IMR-90 (cell line): ENCODE measurements around the gene CASS4. TPM values are rescaled to one million over a fixed set of nuclear protein-coding genes. Genes with fewer than 3 reads are reported as not detected.

Experiments
- ATAC-seq: fragments of 200-7000 bp; cut with Tn5 transposase; 2 replicates; pipeline ENCODE4 v1.9.1; 2020; ENCODE audit warnings: low read depth, mild to moderate bottlenecking, moderate library complexity
- BruUV-seq: library from RNA; stranded (reverse); fragments of 400-500 nt; replicated peaks from 2 replicates; lab custom pipeline; 2021; lab: Mats Ljungman, UMichigan
- CTCF ChIA-PET: fragments of 300-600 bp; formaldehyde crosslinking; extraction: SDS; loops from one replicate; lab custom pipeline; 2021; ENCODE audit warnings: antibody characterized with exemption; lab: Yijun Ruan, JAX
- POLR2A ChIA-PET: fragments of 300-600 bp; sonication (Branson Sonifier 250); formaldehyde crosslinking; loops from one replicate; lab custom pipeline; 2022; ENCODE audit warnings: antibody characterized with exemption; ENCODE audit not compliant: unreplicated experiment; lab: Charles Lee
- DNase-seq: peaks from one replicate; pipeline ENCODE4 v3.0.0; 2013
- H2AFZ ChIP-seq: replicated peaks from 2 replicates; pipeline ENCODE3; 2013; ENCODE audit warnings: low read length, mild to moderate bottlenecking; ENCODE audit not compliant: poor library complexity
- H2AK5ac ChIP-seq: 2 replicates; pipeline ENCODE4 v1.6.1; 2013; ENCODE audit warnings: low read depth, low read length, inconsistent platforms
- H2AK9ac ChIP-seq: replicated peaks from 2 replicates; pipeline ENCODE3; 2013; ENCODE audit warnings: mild to moderate bottlenecking, low read depth, low read length, moderate library complexity; ENCODE audit not compliant: poor library complexity
- H2BK120ac ChIP-seq: 2 replicates; pipeline ENCODE4 v1.6.1; 2013; ENCODE audit warnings: low read depth, low read length, inconsistent platforms
- H2BK15ac ChIP-seq: 3 replicates; pipeline ENCODE4 v1.6.1; 2013; ENCODE audit warnings: low read depth, low read length, inconsistent platforms
- H2BK20ac ChIP-seq: 2 replicates; pipeline ENCODE4 v1.6.1; 2013; ENCODE audit warnings: low read depth, mild to moderate bottlenecking, inconsistent platforms, low read length, moderate library complexity
- H2BK5ac ChIP-seq: 2 replicates; pipeline ENCODE4 v1.6.1; 2013; ENCODE audit warnings: mild to moderate bottlenecking, low read depth, low read length, inconsistent platforms; ENCODE audit not compliant: poor library complexity, severe bottlenecking
- H3K14ac ChIP-seq: replicated peaks from 2 replicates; pipeline ENCODE4 v1.6.1; 2013; ENCODE audit warnings: low read depth, low read length, inconsistent platforms
- H3K18ac ChIP-seq: 2 replicates; pipeline ENCODE4 v1.6.1; 2013; ENCODE audit warnings: low read depth, low read length, control low read depth
- H3K23ac ChIP-seq: 2 replicates; pipeline ENCODE4 v1.6.1; 2013; ENCODE audit warnings: low read depth, low read length, inconsistent platforms
- H3K27ac ChIP-seq: 2 replicates; pipeline ENCODE4 v1.5.1; 2013; ENCODE audit warnings: mild to moderate bottlenecking, control low read depth, low read length; ENCODE audit not compliant: insufficient read depth
- H3K27me3 ChIP-seq: 2 replicates; pipeline ENCODE4 v1.6.1; 2013; ENCODE audit warnings: low read length; ENCODE audit not compliant: control insufficient read depth, insufficient read depth
- H3K36me3 ChIP-seq: 2 replicates; pipeline ENCODE4 v1.6.1; 2013; ENCODE audit warnings: low read length, mixed read lengths; ENCODE audit not compliant: control insufficient read depth, insufficient read depth
- H3K4ac ChIP-seq: 2 replicates; pipeline ENCODE4 v1.6.1; 2013; ENCODE audit warnings: low read depth, low read length, inconsistent platforms
- H3K4me1 ChIP-seq: 2 replicates; pipeline ENCODE4 v1.6.1; 2013; ENCODE audit warnings: low read length, mixed read lengths; ENCODE audit not compliant: control insufficient read depth, insufficient read depth
- H3K4me2 ChIP-seq: 2 replicates; pipeline ENCODE4 v1.6.1; 2013; ENCODE audit warnings: low read depth, mild to moderate bottlenecking, control low read depth, low read length, moderate library complexity
- H3K4me3 ChIP-seq: 2 replicates; pipeline ENCODE4 v1.5.1; 2013; ENCODE audit warnings: low read depth, mild to moderate bottlenecking, control low read depth, low read length, moderate library complexity; ENCODE audit not compliant: insufficient read depth
- H3K56ac ChIP-seq: 2 replicates; pipeline ENCODE4 v1.6.1; 2013; ENCODE audit warnings: low read length, inconsistent platforms; ENCODE audit not compliant: insufficient read depth; ENCODE audit errors: extremely low read depth
- H3K79me1 ChIP-seq, 2 experiments: 2 replicates each; pipeline ENCODE4 v1.6.1; 2013; ENCODE audit warnings: low read length in 2 of 2, inconsistent platforms in 1 of 2, low read depth in 1 of 2
- H3K9ac ChIP-seq: 2 replicates; pipeline ENCODE4 v1.6.1; 2013; ENCODE audit warnings: low read depth, low read length, control low read depth
- H3K9me1 ChIP-seq: 2 replicates; pipeline ENCODE4 v1.6.1; 2013; ENCODE audit warnings: low read length, inconsistent platforms; ENCODE audit not compliant: insufficient read depth
- H3K9me3 ChIP-seq: 2 replicates; pipeline ENCODE4 v1.6.1; 2013; ENCODE audit warnings: low read length; ENCODE audit not compliant: control insufficient read depth, insufficient read depth
- H4K20me1 ChIP-seq: 2 replicates; pipeline ENCODE4 v1.6.1; 2013; ENCODE audit warnings: low read length, inconsistent platforms; ENCODE audit not compliant: insufficient read depth
- H4K5ac ChIP-seq: 2 replicates; pipeline ENCODE4 v1.6.1; 2013; ENCODE audit warnings: mild to moderate bottlenecking, low read depth, low read length, control low read depth
- H4K8ac ChIP-seq, 2 experiments: 2 replicates each; pipeline ENCODE4 v1.6.1; 2013; ENCODE audit warnings: low read depth in 2 of 2, low read length in 2 of 2, control low read depth in 1 of 2, inconsistent platforms in 1 of 2
- H4K91ac ChIP-seq: 2 replicates; pipeline ENCODE4 v1.6.1; 2013; ENCODE audit warnings: low read depth, low read length, inconsistent platforms; ENCODE audit not compliant: insufficient read depth
- BHLHE40 ChIP-seq: fragments of 150-350 bp; IDR thresholded peaks from 2 replicates; pipeline ENCODE4 v1.6.1; 2016; ENCODE audit warnings: mild to moderate bottlenecking, low read depth, low read length
- CEBPB ChIP-seq: IDR thresholded peaks from 2 replicates; pipeline ENCODE4 v1.6.1; 2012; ENCODE audit warnings: low read depth, low read length, improper control_type of control experiment
- CHD1 ChIP-seq: IDR thresholded peaks from 2 replicates; pipeline ENCODE4 v1.6.1; 2012; ENCODE audit warnings: low read depth, low read length, improper control_type of control experiment
- FOS ChIP-seq: fragments of 150-350 bp; IDR thresholded peaks from 2 replicates; pipeline ENCODE4 v1.6.1; 2016; ENCODE audit warnings: low read depth, low read length
- MAFK ChIP-seq: IDR thresholded peaks from 2 replicates; pipeline ENCODE4 v1.6.1; 2012; ENCODE audit warnings: low read depth, low read length, improper control_type of control experiment
- MAZ ChIP-seq: IDR thresholded peaks from 2 replicates; pipeline ENCODE4 v1.6.1; 2012; ENCODE audit warnings: low read depth, mild to moderate bottlenecking, low read length, improper control_type of control experiment, moderate library complexity, borderline replicate concordance
- MXI1 ChIP-seq: IDR thresholded peaks from 2 replicates; pipeline ENCODE4 v1.6.1; 2012; ENCODE audit warnings: low read depth, mild to moderate bottlenecking, low read length, moderate library complexity, borderline replicate concordance
- NFE2L2 ChIP-seq: fragments of 150-350 bp; IDR thresholded peaks from 2 replicates; pipeline ENCODE4 v1.6.1; 2016; ENCODE audit warnings: low read depth, mild to moderate bottlenecking, low read length
- POLR2A ChIP-seq: IDR thresholded peaks from 2 replicates; pipeline ENCODE4 v1.6.1; 2012; ENCODE audit warnings: mild to moderate bottlenecking, low read depth, low read length
- RAD21 ChIP-seq: IDR thresholded peaks from 2 replicates; pipeline ENCODE4 v1.6.1; 2012; ENCODE audit warnings: low read length, improper control_type of control experiment
- RCOR1 ChIP-seq: IDR thresholded peaks from 2 replicates; pipeline ENCODE4 v1.6.1; 2012; ENCODE audit warnings: mild to moderate bottlenecking, low read length, improper control_type of control experiment; ENCODE audit not compliant: insufficient replicate concordance
- RFX5 ChIP-seq: IDR thresholded peaks from 2 replicates; pipeline ENCODE4 v1.8.0; 2012; ENCODE audit warnings: low read depth, mild to moderate bottlenecking, low read length, moderate library complexity
- SMC3 ChIP-seq: fragments of 150-350 bp; IDR thresholded peaks from 2 replicates; pipeline ENCODE4 v1.6.1; 2016; ENCODE audit warnings: low read depth, mild to moderate bottlenecking, antibody characterized with exemption, low read length, moderate library complexity
- WGBS, 2 experiments: methylation state at CpG; one replicate each; pipeline versions ENCODE4 v1.1.5 to v1.1.7; 2013; ENCODE audit warnings: missing lambda C conversion rate in 2 of 2; ENCODE audit not compliant: insufficient read length in 1 of 2; ENCODE audit errors: extremely low coverage in 2 of 2; 5-methylcytosine and 5-hydroxymethylcytosine counted together
- dilution Hi-C: fragments of 300-500 bp; cut with HindIII; formaldehyde crosslinking; loops from one replicate; pipeline ENCODE4 v1.14.3; 2018; ENCODE audit warnings: low sequenced_read_pairs; ENCODE audit not compliant: unreplicated experiment
- in situ Hi-C: fragments of 300-500 bp; cut with MboI; formaldehyde crosslinking; loops from 3 replicates; pipeline ENCODE4 v1.14.3; 2019; ENCODE audit warnings: low sequenced_read_pairs, inconsistent platforms, mixed read lengths
- intact Hi-C: fragments of 100-400 bp; cut with micrococcal nuclease; formaldehyde crosslinking; loops from 2 replicates; pipeline ENCODE4 v1.10.0; 2022
- polyA plus RNA-seq, 3 experiments: library from polyadenylated mRNA; depleted of rRNA; stranded (reverse); fragments of >200 nt; gene quantifications; 2 replicates each; pipeline ENCODE4 v1.2.3, GENCODE V29; 2012; ENCODE audit warnings: low replicate concordance in 1 of 3
- total RNA-seq: library from RNA; depleted of rRNA; stranded (reverse); fragments of >200 nt; gene quantifications from 2 replicates; pipeline ENCODE4 v1.2.3, GENCODE V29; 2012
- TF ChIP-seq, protein P1 (sequence below): fragments of 150-350 bp; IDR thresholded peaks from 2 replicates; pipeline ENCODE4 v1.6.1; 2017; ENCODE audit warnings: mild to moderate bottlenecking, antibody characterized with exemption, low read length, low read depth
- TF ChIP-seq, protein P2 (sequence below): conservative IDR thresholded peaks from 2 replicates; pipeline ENCODE4 v1.5.1; 2012; ENCODE audit warnings: mild to moderate bottlenecking, low read depth, low read length, improper control_type of control experiment
- TF ChIP-seq, protein P3 (sequence below): fragments of 150-350 bp; IDR thresholded peaks from 2 replicates; pipeline ENCODE4 v1.6.1; 2016; ENCODE audit warnings: low read depth, mild to moderate bottlenecking, low read length, moderate library complexity, borderline replicate concordance

Gene CASS4
- total and polyA plus RNA-seq, 2 of the 4 experiments (the other 2 are of a cell fraction): 25.8 to 26.5 TPM

DNA sequence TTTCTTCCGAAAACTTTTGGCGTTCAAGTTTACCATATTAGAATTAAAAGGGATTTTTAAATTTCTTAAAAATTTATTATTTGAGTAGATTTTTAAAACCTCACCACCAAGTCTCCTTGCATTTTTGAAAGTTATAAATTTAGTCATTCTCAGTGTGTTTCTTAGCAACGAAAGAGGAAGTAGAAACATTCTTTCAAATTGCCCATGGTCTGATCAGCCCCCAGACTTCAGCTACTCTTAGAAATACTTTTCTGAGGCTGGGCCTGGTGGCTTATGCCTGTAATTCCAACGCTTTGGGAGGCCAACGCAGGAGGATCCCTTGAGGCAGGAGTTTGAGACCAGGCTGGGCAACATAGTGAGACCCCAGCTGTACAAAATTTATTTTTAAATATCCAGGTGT lies 41.3 kb downstream of the CASS4 start:
- H3K9ac ChIP-seq: no peak overlapping the region
- TF ChIP-seq BHLHE40: no peak
- TF ChIP-seq, protein P1, sequence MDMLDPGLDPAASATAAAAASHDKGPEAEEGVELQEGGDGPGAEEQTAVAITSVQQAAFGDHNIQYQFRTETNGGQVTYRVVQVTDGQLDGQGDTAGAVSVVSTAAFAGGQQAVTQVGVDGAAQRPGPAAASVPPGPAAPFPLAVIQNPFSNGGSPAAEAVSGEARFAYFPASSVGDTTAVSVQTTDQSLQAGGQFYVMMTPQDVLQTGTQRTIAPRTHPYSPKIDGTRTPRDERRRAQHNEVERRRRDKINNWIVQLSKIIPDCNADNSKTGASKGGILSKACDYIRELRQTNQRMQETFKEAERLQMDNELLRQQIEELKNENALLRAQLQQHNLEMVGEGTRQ: no peak
- TF ChIP-seq FOS: no peak
- TF ChIP-seq POLR2A: no peak
- TF ChIP-seq RFX5: no peak
- no peak for TF ChIP-seq CHD1
- TF ChIP-seq, protein P2, sequence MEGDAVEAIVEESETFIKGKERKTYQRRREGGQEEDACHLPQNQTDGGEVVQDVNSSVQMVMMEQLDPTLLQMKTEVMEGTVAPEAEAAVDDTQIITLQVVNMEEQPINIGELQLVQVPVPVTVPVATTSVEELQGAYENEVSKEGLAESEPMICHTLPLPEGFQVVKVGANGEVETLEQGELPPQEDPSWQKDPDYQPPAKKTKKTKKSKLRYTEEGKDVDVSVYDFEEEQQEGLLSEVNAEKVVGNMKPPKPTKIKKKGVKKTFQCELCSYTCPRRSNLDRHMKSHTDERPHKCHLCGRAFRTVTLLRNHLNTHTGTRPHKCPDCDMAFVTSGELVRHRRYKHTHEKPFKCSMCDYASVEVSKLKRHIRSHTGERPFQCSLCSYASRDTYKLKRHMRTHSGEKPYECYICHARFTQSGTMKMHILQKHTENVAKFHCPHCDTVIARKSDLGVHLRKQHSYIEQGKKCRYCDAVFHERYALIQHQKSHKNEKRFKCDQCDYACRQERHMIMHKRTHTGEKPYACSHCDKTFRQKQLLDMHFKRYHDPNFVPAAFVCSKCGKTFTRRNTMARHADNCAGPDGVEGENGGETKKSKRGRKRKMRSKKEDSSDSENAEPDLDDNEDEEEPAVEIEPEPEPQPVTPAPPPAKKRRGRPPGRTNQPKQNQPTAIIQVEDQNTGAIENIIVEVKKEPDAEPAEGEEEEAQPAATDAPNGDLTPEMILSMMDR: no peak
- TF ChIP-seq CEBPB: no peak
- no peak for TF ChIP-seq SMC3
- TF ChIP-seq MAFK: no peak
- TF ChIP-seq MXI1: no peak
- TF ChIP-seq NFE2L2: no peak
- TF ChIP-seq, protein P3, sequence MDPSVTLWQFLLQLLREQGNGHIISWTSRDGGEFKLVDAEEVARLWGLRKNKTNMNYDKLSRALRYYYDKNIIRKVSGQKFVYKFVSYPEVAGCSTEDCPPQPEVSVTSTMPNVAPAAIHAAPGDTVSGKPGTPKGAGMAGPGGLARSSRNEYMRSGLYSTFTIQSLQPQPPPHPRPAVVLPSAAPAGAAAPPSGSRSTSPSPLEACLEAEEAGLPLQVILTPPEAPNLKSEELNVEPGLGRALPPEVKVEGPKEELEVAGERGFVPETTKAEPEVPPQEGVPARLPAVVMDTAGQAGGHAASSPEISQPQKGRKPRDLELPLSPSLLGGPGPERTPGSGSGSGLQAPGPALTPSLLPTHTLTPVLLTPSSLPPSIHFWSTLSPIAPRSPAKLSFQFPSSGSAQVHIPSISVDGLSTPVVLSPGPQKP: no peak
- TF ChIP-seq RCOR1: no peak
- TF ChIP-seq MAZ: no peak
- TF ChIP-seq RAD21: no peak
- H3K36me3 ChIP-seq: peaks cover 31% of the 10 kb centered on the region
- no peak for DNase-seq
- no peaks in the 10 kb centered on the region for H3K9me1 ChIP-seq
- intact Hi-C loops: no loop called here
- H2BK120ac ChIP-seq: no peak overlapping the region
- no peak overlapping the region for H4K5ac ChIP-seq
- no peak overlapping the region for H3K27ac ChIP-seq
- H3K79me1 ChIP-seq: no peaks in the 10 kb centered on the region; a peak in 1 of 4 replicates
- no peak overlapping the region for H3K4ac ChIP-seq
- no peak overlapping the region for H3K23ac ChIP-seq
- no peak overlapping the region for H2AFZ ChIP-seq
- CTCF ChIA-PET: no interaction called here
- BruUV-seq: no TSS peak
- H3K9me3 ChIP-seq: no peaks in the 10 kb centered on the region
- dilution Hi-C loops: no loop called here
- H2BK5ac ChIP-seq: no peak overlapping the region
- POLR2A ChIA-PET: interaction anchor here (0.8 kb wide), 1 partner anchor 81 kb away, joined by 3 read pairs; no protein-coding TSS in a partner anchor
- ATAC-seq: no peak
- in situ Hi-C loops: no loop called here
- no peaks in the 10 kb centered on the region for H4K20me1 ChIP-seq
- H3K4me3 ChIP-seq: no peak overlapping the region
- H4K91ac ChIP-seq: no peak overlapping the region
- no peaks in the 10 kb centered on the region for H3K4me1 ChIP-seq
- no peak overlapping the region for H3K18ac ChIP-seq
- no peak overlapping the region for H2BK20ac ChIP-seq
- no peak overlapping the region for H4K8ac ChIP-seq
- no peaks in the 10 kb centered on the region for H3K27me3 ChIP-seq
- H2BK15ac ChIP-seq: no peak overlapping the region
- H3K14ac ChIP-seq: no peak overlapping the region
- H3K56ac ChIP-seq: no peak overlapping the region
- no peak overlapping the region for H3K4me2 ChIP-seq
- no peak overlapping the region for H2AK9ac ChIP-seq
- no peak overlapping the region for H2AK5ac ChIP-seq
- WGBS, 2 experiments: no CpG with 5 or more reads among the region's 5 CpGs
